HepG2 (cell line): ENCODE measurements around the gene PSMD4. TPM values are rescaled to one million over a fixed set of nuclear protein-coding genes. Genes with fewer than 3 reads are reported as not detected.

Source experiments
- ARNT2 ChIP-seq: sonication (generic); formaldehyde crosslinking; IDR thresholded peaks from 2 replicates; pipeline ENCODE4 v1.8.0; 2022; ENCODE audit warnings: mild to moderate bottlenecking, low read depth, missing genetic modification reagents, moderate library complexity
- CC2D1A ChIP-seq: sonication (generic); formaldehyde crosslinking; IDR thresholded peaks from 2 replicates; pipeline ENCODE4 v1.8.1; 2023; ENCODE audit warnings: mild to moderate bottlenecking, missing genetic modification reagents
- EP300 ChIP-seq, 3 experiments: sonication (generic) in 1 of 3; formaldehyde crosslinking in 1 of 3; IDR thresholded peaks; 2 replicates each; pipeline versions ENCODE4 v1.5.1 to v1.6.1; 2011 to 2020; ENCODE audit warnings: low read depth in 2 of 3, low read length in 2 of 3, borderline replicate concordance in 1 of 3, improper control_type of control experiment in 1 of 3, mild to moderate bottlenecking in 1 of 3, missing genetic modification reagents in 1 of 3, moderate library complexity in 1 of 3
- IRF2 ChIP-seq: IDR thresholded peaks from 2 replicates; pipeline ENCODE4 v1.6.1; 2018; ENCODE audit warnings: missing genetic modification reagents, missing compliant biosample characterization
- JARID2 ChIP-seq: sonication (generic); formaldehyde crosslinking; IDR thresholded peaks from 2 replicates; pipeline ENCODE4 v1.8.1; 2023; ENCODE audit warnings: missing genetic modification reagents, inconsistent platforms; ENCODE audit not compliant: insufficient replicate concordance
- NPAS2 ChIP-seq: sonication (generic); formaldehyde crosslinking; IDR thresholded peaks from 2 replicates; pipeline ENCODE4 v1.8.0; 2022; ENCODE audit warnings: mild to moderate bottlenecking, missing genetic modification reagents, borderline replicate concordance
- NRL ChIP-seq: sonication (generic); formaldehyde crosslinking; IDR thresholded peaks from 2 replicates; pipeline ENCODE4 v1.5.0; 2020; ENCODE audit warnings: missing genetic modification reagents, mild to moderate bottlenecking, moderate library complexity, borderline replicate concordance
- PAWR ChIP-seq: sonication (generic); formaldehyde crosslinking; IDR thresholded peaks from 2 replicates; pipeline ENCODE4 v1.4.0; 2020; ENCODE audit warnings: missing genetic modification reagents, mild to moderate bottlenecking, borderline replicate concordance
- POLR2G ChIP-seq: fragments of 200-400 bp; formaldehyde crosslinking; IDR thresholded peaks from 2 replicates; pipeline ENCODE4 v1.6.1; 2018; ENCODE audit warnings: mild to moderate bottlenecking, low read depth, low read length, moderate library complexity
- RBM22 ChIP-seq: fragments of 200-400 bp; formaldehyde crosslinking; optimal IDR thresholded peaks from 2 replicates; pipeline ENCODE3; 2017; ENCODE audit warnings: mild to moderate bottlenecking, low read length, moderate library complexity
- REL ChIP-seq: sonication (generic); formaldehyde crosslinking; conservative IDR thresholded peaks from 2 replicates; pipeline ENCODE4 v1.8.0; 2022; ENCODE audit warnings: mild to moderate bottlenecking, missing genetic modification reagents, moderate library complexity
- SIX1 ChIP-seq: sonication (generic); formaldehyde crosslinking; IDR thresholded peaks from 2 replicates; pipeline ENCODE4 v1.4.0; 2020; ENCODE audit warnings: missing genetic modification reagents, borderline replicate concordance
- WIZ ChIP-seq: sonication (generic); formaldehyde crosslinking; IDR thresholded peaks from 2 replicates; pipeline ENCODE4 v1.5.1; 2020; ENCODE audit warnings: mild to moderate bottlenecking, missing genetic modification reagents
- YEATS2 ChIP-seq: sonication (generic); formaldehyde crosslinking; IDR thresholded peaks from 2 replicates; pipeline ENCODE4 v1.4.0; 2020; ENCODE audit warnings: missing genetic modification reagents, borderline replicate concordance
- ZFP90 ChIP-seq: sonication (generic); formaldehyde crosslinking; IDR thresholded peaks from 2 replicates; pipeline ENCODE4 v1.8.0; 2022; ENCODE audit warnings: missing genetic modification reagents, mild to moderate bottlenecking, inconsistent platforms, borderline replicate concordance
- ZMYM4 ChIP-seq: sonication (generic); formaldehyde crosslinking; IDR thresholded peaks from 2 replicates; pipeline ENCODE4 v1.8.1; 2023; ENCODE audit warnings: mild to moderate bottlenecking, missing genetic modification reagents
- ZNF253 ChIP-seq: sonication (generic); formaldehyde crosslinking; IDR thresholded peaks from 2 replicates; pipeline ENCODE4 v1.8.0; 2022; ENCODE audit warnings: mild to moderate bottlenecking, missing genetic modification reagents, borderline replicate concordance
- ZNF292 ChIP-seq: sonication (generic); formaldehyde crosslinking; IDR thresholded peaks from 2 replicates; pipeline ENCODE4 v1.8.1; 2022; ENCODE audit warnings: mild to moderate bottlenecking, low read depth, missing genetic modification reagents, borderline replicate concordance
- ZNF3 ChIP-seq: IDR thresholded peaks from 2 replicates; pipeline ENCODE4 v1.7.0; 2017; ENCODE audit warnings: inconsistent platforms
- ZNF614 ChIP-seq: IDR thresholded peaks from 2 replicates; pipeline ENCODE4 v1.6.1; 2018; ENCODE audit warnings: missing biosample characterization, missing genetic modification reagents, inconsistent platforms, borderline replicate concordance
- ZNF644 ChIP-seq: IDR thresholded peaks from 2 replicates; pipeline ENCODE4 v1.6.1; 2016; ENCODE audit warnings: low read depth
- ZNF670 ChIP-seq: sonication (generic); formaldehyde crosslinking; IDR thresholded peaks from 2 replicates; pipeline ENCODE4 v1.8.0; 2022; ENCODE audit warnings: mild to moderate bottlenecking, missing genetic modification reagents, borderline replicate concordance
- ZNF839 ChIP-seq: sonication (generic); formaldehyde crosslinking; IDR thresholded peaks from 2 replicates; pipeline ENCODE4 v1.4.0; 2020; ENCODE audit warnings: missing genetic modification reagents, mild to moderate bottlenecking, borderline replicate concordance
- polyA plus RNA-seq, 8 experiments: library from polyadenylated mRNA; depleted of rRNA in 3 of 8; stranded (reverse) in 7 of 8; unstranded in 1 of 8; fragments of >200 nt; fragmentation: Illumina TruSeq in 4 of 8; extraction: Trizol in 4 of 8; gene quantifications; 2 replicates each; pipeline versions ENCODE4 v1.2.1 to v1.2.3, GENCODE V29; 2011 to 2016; ENCODE audit warnings: low read depth in 4 of 8, missing spikeins in 1 of 8, mixed read lengths in 1 of 8; ENCODE audit not compliant: insufficient read depth in 1 of 8
- total RNA-seq, 5 experiments: library from RNA; depleted of rRNA; stranded (reverse); fragments of >200 nt; fragmentation: Illumina TruSeq; extraction: Trizol; gene quantifications; 2 replicates each; pipeline ENCODE4 v1.2.3, GENCODE V29; 2016; ENCODE audit warnings: low read depth in 1 of 5
- TF ChIP-seq, protein P1 (sequence below): IDR thresholded peaks from 2 replicates; pipeline ENCODE4 v1.6.1; 2016
- TF ChIP-seq, protein P2 (sequence below): sonication (generic); formaldehyde crosslinking; IDR thresholded peaks from 2 replicates; pipeline ENCODE4 v1.8.0; 2023; ENCODE audit warnings: mild to moderate bottlenecking, missing genetic modification reagents
- TF ChIP-seq, protein P3 (sequence below): sonication (generic); formaldehyde crosslinking; IDR thresholded peaks from 2 replicates; pipeline ENCODE4 v1.4.0; 2020; ENCODE audit warnings: missing genetic modification reagents

The PSMD4 gene
- total and polyA plus RNA-seq, 2 of the 13 experiments (the other 11 are each of a cell fraction or from before 2014, with no cell fraction given), result 194 to 243 TPM

DNA sequence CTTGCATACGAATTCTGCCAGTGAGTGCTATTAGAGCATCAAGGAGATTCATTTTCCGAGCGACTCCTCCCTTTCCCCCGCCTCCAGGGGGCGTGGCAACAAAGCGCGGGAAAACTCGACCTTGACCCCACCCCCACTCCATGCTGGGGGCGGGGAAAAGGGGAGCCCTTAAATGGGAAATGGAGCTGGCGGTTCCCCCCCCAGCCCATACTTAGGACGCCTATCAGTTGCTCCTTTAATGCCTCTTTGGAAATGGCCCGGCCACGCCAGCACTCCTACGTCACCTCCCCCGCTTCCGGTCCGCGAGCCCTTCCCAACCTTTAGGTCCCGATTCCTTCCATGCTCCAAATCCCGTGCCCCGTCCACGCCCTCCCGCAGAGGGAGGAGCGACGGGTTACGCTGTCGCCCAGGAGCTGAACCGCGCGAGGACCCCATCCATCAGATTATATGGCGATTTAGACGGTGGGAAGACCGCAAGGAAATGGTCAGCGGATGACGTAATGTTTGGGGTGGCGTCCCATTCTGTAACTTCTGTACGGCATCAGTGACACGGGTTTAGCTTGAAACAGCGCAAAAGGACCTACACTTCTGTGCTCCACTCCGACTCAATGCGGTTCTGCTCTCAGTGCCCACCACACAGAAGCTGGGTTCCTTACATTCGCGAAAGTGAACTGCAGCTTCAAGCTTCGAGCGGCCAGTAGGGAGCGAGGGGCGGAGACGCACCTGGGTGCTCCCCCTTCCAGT is 26.9 kb downstream of the PSMD4 start (continued):
- TF ChIP-seq WIZ (0 out of 2 replicates have a peak, but pooled peaks have one; percentile 65), RBM22 (no peak), ZMYM4 (CRISPR knock-in tag) (peak; percentile 76), ZFP90 (CRISPR knock-in tag) (no peak), YEATS2 (CRISPR knock-in tag) (peak; percentile 68), SIX1 (CRISPR knock-in tag) (no peak), IRF2 (CRISPR knock-in tag) (no peak; the same call in 1 of the 2 replicates), ZNF644 (CRISPR knock-in tag) (no peak), JARID2 (no peak), ZNF839 (no peak; the same call in 1 of the 2 replicates), ZNF614 (CRISPR knock-in tag) (peak; percentile 14; the same call in 1 of the 2 replicates), NPAS2 (no peak), NRL (CRISPR knock-in tag) (peak; percentile 80), CC2D1A (CRISPR knock-in tag) (no peak), ARNT2 (CRISPR knock-in tag) (peak; percentile 69; the same call in 1 of the 2 replicates), REL (CRISPR knock-in tag) (no peak), EP300 (IDR thresholded peaks at IDR 0.05; ENCODE audit: low read depth in 2 of 2, low read length in 2 of 2) (peak in 1 of 2 experiments; percentile 16; a peak in 2 of 4 replicates), EP300 (CRISPR knock-in tag; IDR thresholded peaks at IDR 0.05; ENCODE audit: borderline replicate concordance) (peak; percentile 21; the same call in 1 of the 2 replicates), ZNF670 (CRISPR knock-in tag) (no peak), ZNF292 (CRISPR knock-in tag) (no peak), ZNF253 (CRISPR knock-in tag) (no peak; the same call in 1 of the 2 replicates), PAWR (CRISPR knock-in tag) (no peak), ZNF3 (CRISPR knock-in tag) (no peak), POLR2G (peak; percentile 76)
- TF ChIP-seq, protein P1, sequence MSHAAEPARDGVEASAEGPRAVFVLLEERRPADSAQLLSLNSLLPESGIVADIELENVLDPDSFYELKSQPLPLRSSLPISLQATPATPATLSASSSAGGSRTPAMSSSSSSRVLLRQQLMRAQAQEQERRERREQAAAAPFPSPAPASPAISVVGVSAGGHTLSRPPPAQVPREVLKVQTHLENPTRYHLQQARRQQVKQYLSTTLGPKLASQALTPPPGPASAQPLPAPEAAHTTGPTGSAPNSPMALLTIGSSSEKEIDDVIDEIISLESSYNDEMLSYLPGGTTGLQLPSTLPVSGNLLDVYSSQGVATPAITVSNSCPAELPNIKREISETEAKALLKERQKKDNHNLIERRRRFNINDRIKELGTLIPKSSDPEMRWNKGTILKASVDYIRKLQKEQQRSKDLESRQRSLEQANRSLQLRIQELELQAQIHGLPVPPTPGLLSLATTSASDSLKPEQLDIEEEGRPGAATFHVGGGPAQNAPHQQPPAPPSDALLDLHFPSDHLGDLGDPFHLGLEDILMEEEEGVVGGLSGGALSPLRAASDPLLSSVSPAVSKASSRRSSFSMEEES (CRISPR knock-in tag), result no peak; the same call in 1 of the 2 replicates
- TF ChIP-seq, protein P2, sequence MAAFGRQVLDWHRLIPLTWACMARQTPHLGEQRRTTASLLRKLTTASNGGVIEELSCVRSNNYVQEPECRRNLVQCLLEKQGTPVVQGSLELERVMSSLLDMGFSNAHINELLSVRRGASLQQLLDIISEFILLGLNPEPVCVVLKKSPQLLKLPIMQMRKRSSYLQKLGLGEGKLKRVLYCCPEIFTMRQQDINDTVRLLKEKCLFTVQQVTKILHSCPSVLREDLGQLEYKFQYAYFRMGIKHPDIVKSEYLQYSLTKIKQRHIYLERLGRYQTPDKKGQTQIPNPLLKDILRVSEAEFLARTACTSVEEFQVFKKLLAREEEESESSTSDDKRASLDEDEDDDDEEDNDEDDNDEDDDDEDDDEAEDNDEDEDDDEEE (CRISPR knock-in tag), result no peak
- TF ChIP-seq, protein P3, sequence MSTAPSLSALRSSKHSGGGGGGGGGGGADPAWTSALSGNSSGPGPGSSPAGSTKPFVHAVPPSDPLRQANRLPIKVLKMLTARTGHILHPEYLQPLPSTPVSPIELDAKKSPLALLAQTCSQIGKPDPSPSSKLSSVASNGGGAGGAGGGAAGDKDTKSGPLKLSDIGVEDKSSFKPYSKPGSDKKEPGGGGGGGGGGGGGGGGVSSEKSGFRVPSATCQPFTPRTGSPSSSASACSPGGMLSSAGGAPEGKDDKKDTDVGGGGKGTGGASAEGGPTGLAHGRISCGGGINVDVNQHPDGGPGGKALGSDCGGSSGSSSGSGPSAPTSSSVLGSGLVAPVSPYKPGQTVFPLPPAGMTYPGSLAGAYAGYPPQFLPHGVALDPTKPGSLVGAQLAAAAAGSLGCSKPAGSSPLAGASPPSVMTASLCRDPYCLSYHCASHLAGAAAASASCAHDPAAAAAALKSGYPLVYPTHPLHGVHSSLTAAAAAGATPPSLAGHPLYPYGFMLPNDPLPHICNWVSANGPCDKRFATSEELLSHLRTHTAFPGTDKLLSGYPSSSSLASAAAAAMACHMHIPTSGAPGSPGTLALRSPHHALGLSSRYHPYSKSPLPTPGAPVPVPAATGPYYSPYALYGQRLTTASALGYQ (CRISPR knock-in tag), result no peak
